ENCODE measurements around the gene LMOD3.

DNA sequence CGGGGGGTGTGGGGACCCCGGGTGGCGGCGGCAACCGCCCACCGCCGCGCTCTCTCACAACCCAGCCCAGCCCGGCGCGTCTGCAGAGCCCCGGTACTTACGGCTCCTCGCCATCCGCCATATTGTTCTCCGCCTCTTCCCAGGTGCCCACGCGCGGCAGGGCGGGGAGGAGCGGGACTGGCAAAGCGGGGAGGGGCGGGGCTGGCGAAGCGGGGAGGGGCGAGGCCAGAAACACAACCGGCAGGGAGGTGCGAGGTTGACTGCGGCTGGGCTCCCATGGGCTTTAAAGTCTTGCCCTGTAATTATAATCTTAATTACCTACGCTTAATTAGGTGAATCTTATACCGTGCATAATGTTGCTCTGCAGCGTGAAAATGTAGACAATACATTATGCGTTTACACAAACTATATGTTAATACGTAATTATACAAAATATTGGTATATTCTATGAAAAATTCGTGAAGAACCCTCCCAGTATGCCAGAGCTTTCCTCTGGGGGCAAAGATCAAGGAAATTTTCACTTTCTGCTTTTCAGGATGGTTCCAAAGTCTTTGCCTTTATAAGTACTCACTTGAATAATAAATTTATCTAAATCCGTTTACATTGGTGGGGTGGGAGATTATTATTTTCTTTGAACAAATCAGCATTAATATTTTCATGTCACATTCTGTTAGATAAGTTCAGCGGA, 42.0 kb downstream of the LMOD3 start, which contains the start of gene UBA3:
- peak; percentile 95 for TF ChIP-seq TAF1 (IDR thresholded peaks at IDR 0.05; ENCODE audit: low read depth, low read length)
- peak; percentile 80 for TF ChIP-seq POLR2A (IDR thresholded peaks at IDR 0.05; ENCODE audit: low read depth, low read length)
- TF ChIP-seq POLR2AphosphoS5 (IDR thresholded peaks at IDR 0.05; ENCODE audit: low read depth, low read length) = 0 out of 2 replicates have a peak, but pooled peaks have one; percentile 17

All from GM12891 (cell line).